Brain microvascular endothelial cell (primary cell): ENCODE data around the gene TMEM176B.

Source experiments
- DNase-seq: peaks from one replicate; pipeline ENCODE4 v3.0.0-alpha.2; 2020
- H3K27ac ChIP-seq: fragments of 250-450 bp; sonication (Bioruptor Pico); 2 replicates; pipeline ENCODE4 v1.5.1; 2020; ENCODE audit warnings: mild to moderate bottlenecking, moderate library complexity
- H3K27me3 ChIP-seq: fragments of 250-450 bp; sonication (Bioruptor Pico); replicated peaks from 2 replicates; pipeline ENCODE4 v1.5.1; 2020; ENCODE audit warnings: mild to moderate bottlenecking
- H3K36me3 ChIP-seq: fragments of 250-450 bp; sonication (Bioruptor Pico); replicated peaks from 2 replicates; pipeline ENCODE4 v1.5.1; 2020; ENCODE audit warnings: mild to moderate bottlenecking
- H3K4me3 ChIP-seq: 2 replicates; pipeline ENCODE4 v1.5.1; 2011; ENCODE audit warnings: low read depth, mild to moderate bottlenecking, control low read depth, low read length, moderate library complexity
- in situ Hi-C: cut with HindIII; loops from 2 replicates; pipeline ENCODE4 v1.10.0; 2017; ENCODE audit warnings: low sequenced_read_pairs, low pct_ligation_motif_present
- TF ChIP-seq, protein P1 (sequence below): IDR thresholded peaks from 2 replicates; pipeline ENCODE4 v1.5.1; 2011; ENCODE audit warnings: low read depth, mild to moderate bottlenecking, moderate library complexity, low read length, control low read depth, inconsistent platforms; ENCODE audit errors: missing control alignments

The TMEM176B gene

DNA sequence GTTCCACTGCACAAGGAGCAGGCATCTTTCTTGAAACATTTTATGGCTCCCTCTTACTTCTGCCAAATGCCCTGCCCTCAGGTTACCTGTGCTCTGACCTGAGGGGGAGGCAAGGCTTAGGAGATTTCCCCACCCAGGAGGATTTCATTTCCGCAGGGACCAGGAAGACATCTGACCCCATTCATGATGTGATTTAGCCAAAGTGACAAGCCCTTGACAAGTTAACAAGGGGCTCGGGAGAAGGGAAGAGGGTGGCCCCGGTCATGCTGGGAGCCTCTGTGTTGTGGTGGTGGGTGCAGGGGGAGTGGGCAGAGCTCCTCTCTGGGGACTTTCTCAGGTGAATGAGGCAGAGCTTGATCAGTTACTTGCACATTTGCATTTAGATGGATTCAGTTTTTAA is 44.0 kb downstream of the TMEM176B start:
- TF ChIP-seq, protein P1, sequence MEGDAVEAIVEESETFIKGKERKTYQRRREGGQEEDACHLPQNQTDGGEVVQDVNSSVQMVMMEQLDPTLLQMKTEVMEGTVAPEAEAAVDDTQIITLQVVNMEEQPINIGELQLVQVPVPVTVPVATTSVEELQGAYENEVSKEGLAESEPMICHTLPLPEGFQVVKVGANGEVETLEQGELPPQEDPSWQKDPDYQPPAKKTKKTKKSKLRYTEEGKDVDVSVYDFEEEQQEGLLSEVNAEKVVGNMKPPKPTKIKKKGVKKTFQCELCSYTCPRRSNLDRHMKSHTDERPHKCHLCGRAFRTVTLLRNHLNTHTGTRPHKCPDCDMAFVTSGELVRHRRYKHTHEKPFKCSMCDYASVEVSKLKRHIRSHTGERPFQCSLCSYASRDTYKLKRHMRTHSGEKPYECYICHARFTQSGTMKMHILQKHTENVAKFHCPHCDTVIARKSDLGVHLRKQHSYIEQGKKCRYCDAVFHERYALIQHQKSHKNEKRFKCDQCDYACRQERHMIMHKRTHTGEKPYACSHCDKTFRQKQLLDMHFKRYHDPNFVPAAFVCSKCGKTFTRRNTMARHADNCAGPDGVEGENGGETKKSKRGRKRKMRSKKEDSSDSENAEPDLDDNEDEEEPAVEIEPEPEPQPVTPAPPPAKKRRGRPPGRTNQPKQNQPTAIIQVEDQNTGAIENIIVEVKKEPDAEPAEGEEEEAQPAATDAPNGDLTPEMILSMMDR = no peak
- H3K4me3 ChIP-seq = no peak overlapping the region
- no peak overlapping the region for H3K27ac ChIP-seq
- in situ Hi-C loops = no loop called here
- H3K27me3 ChIP-seq = no peaks in the 10 kb centered on the region
- no peak for DNase-seq
- H3K36me3 ChIP-seq = no peaks in the 10 kb centered on the region

DNA sequence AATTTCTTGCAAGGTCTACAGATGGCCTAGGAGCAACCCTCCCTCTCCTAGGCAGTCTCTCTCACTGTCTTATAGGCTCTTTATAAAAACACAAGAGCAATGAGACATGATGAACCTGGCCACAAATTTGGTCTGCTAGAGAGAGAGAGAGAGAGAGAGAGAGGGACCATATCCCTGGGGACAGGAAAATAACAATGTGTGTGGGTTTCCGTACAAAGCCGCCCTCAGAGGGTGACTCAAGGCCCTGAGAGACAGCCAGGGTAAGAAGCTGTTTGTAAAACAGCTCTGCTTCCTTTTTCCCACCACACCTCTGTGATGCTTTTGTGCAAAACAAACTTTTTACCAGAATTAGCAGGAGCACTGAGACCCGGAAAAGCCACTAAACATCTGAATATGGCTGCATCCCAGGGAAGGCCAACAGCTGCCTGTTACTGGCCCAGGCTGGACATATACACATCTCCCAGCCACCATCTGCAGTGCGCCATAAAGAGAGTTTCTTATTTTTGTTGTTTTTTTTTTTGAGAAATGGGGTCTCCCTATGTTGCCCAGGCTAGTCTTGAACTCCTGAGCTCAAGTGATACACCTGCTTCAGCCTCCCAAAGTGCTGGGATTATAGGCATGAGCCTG is 44.6 kb downstream of the TMEM176B start:
- Histone ChIP-seq H3K4me3 (no peak overlapping the region), H3K27ac (no peak overlapping the region), H3K36me3 (no peaks in the 10 kb centered on the region), H3K27me3 (no peaks in the 10 kb centered on the region)
- in situ Hi-C loops = no loop called here
- peak; percentile 10 for DNase-seq
- TF ChIP-seq, protein P1 = no peak

DNA sequence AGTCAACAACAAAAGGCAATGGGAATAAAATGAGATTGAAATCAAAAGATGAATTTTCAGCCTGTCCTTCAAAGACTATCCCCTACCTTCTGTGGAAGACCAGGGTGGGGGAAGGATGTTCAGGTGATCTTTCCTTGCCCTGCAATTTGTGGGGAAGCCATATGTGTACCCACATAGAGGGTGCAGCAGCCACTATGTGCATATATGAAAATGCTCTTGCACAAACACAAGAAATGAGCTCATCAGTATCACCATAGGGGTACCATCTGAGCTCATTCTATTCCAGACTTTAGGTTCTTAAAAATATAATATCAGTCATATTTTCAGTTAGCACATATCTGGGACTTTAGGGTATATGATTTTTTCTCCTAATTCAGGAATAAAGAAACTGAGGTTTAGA is 45.2 kb downstream of the TMEM176B start:
- TF ChIP-seq, protein P1 = no peak
- in situ Hi-C loops = no loop called here
- H3K36me3 ChIP-seq = no peaks in the 10 kb centered on the region
- no peak overlapping the region for H3K4me3 ChIP-seq
- H3K27me3 ChIP-seq = no peaks in the 10 kb centered on the region
- H3K27ac ChIP-seq = no peak overlapping the region
- no peak for DNase-seq

DNA sequence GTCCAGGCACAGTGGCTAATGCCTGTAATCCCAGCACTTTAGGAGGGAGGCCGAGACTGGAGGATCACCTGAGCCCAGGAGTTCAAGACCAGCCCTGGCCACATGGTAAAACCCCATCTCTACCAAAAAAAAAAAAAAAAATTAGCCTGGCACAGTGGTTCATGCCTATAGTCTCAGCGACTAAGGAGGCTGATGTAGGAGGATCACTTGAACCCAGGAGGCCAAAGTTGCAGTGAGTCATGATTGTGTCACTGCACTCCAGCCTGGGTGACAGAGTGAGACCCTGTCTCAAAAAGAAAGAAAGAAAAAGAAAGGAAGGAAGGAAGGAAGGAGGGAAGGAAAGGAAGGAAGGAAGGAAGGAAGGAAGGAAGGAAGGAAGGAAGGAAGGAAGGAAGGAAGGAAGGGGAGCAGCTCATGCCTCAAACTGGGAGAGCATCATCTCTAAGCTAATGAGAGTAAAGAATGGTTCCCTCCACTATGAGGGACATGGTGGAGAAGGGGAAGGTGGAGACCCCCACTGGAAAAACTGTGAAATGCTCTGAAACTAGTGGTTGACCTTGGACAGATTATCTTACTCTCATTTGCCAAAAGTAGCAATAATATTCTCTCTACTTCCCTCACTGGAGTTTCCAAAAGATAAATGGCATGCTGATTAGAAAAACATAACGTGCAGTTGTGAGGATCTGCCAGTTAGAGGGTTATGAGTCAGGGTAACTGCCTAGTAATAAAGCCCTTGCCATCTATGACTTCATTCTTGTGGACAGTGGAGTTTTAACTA is 46.1 kb downstream of the TMEM176B start:
- in situ Hi-C loops = no loop called here
- no peaks in the 10 kb centered on the region for H3K27me3 ChIP-seq
- no peak for DNase-seq
- no peaks in the 10 kb centered on the region for H3K36me3 ChIP-seq
- no peak overlapping the region for H3K27ac ChIP-seq
- TF ChIP-seq, protein P1 = no peak
- no peak overlapping the region for H3K4me3 ChIP-seq

DNA sequence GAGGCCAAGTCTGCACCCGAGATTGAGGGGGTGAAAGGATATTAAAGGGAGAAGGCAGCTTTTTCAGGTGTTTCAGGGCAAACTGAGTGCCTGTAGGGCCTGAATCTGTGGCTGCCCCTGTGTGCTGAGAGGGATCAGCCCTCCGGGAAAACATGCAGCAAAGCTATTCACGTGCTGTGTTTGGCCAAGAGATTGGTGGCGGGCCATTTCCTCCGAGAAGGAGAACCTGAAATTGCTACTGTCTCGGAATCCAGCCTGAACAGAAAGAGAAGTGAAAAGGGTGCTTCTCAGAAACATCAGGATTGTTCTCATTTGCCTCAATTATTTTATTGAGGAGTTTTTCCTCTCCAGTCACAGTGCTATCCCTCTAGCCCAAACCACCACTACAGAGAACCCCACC is 46.9 kb downstream of the TMEM176B start:
- no peak overlapping the region for H3K27ac ChIP-seq

More for the DNA sequence above, 46.9 kb downstream of the TMEM176B start:
- H3K36me3 ChIP-seq = no peaks in the 10 kb centered on the region
- no peaks in the 10 kb centered on the region for H3K27me3 ChIP-seq
- no peak for DNase-seq
- in situ Hi-C loops = no loop called here
- no peak overlapping the region for H3K4me3 ChIP-seq
- TF ChIP-seq, protein P1 = no peak
